CD14-positive monocyte (primary cell): ENCODE results near the gene NOP16. TPM values are rescaled to one million over a fixed set of nuclear protein-coding genes. Genes with fewer than 3 reads are reported as not detected.

Experiments used
- DNase-seq, 3 donors: peaks; one replicate each; pipeline ENCODE4 v3.0.0-alpha.2; 2011 to 2022
- H2AFZ ChIP-seq: 2 replicates; pipeline ENCODE4 v1.6.0; 2012; ENCODE audit warnings: mild to moderate bottlenecking, low read depth, low read length, inconsistent platforms; ENCODE audit not compliant: insufficient read depth, poor library complexity, severe bottlenecking
- H3K27ac ChIP-seq, 2 donors: 1 replicate in 1 of 2; 2 replicates in 1 of 2; pipeline ENCODE4 v1.5.1; 2012 to 2013; ENCODE audit warnings: low read length in 2 of 2, control low read depth in 1 of 2, inconsistent platforms in 1 of 2, low read depth in 1 of 2, mild to moderate bottlenecking in 1 of 2
- H3K27me3 ChIP-seq, 2 donors: one replicate each; pipeline versions ENCODE4 v1.6.0 to v1.6.1; 2011 to 2013; ENCODE audit warnings: low read length in 2 of 2; ENCODE audit not compliant: control insufficient read depth in 2 of 2, insufficient read depth in 2 of 2
- H3K36me3 ChIP-seq, 2 donors: replicated peaks in 1 of 2; 1 replicate in 1 of 2; 2 replicates in 1 of 2; pipeline versions ENCODE4 v1.5.1 to v1.6.1; 2012 to 2013; ENCODE audit warnings: low read length in 2 of 2, control low read depth in 1 of 2, inconsistent platforms in 1 of 2, mild to moderate bottlenecking in 1 of 2; ENCODE audit not compliant: insufficient read depth in 2 of 2, control insufficient read depth in 1 of 2
- H3K4me1 ChIP-seq, 2 donors: 1 replicate in 1 of 2; 2 replicates in 1 of 2; pipeline versions ENCODE4 v1.5.1 to v1.6.1; 2012 to 2013; ENCODE audit warnings: low read length in 2 of 2, control low read depth in 1 of 2, inconsistent platforms in 1 of 2, mild to moderate bottlenecking in 1 of 2, moderate library complexity in 1 of 2; ENCODE audit not compliant: insufficient read depth in 2 of 2, control insufficient read depth in 1 of 2
- H3K4me2 ChIP-seq: replicated peaks from 2 replicates; pipeline ENCODE3; 2012; ENCODE audit warnings: low read length, moderate library complexity, mild to moderate bottlenecking; ENCODE audit not compliant: poor library complexity, severe bottlenecking; ENCODE audit errors: extremely low read depth
- H3K4me3 ChIP-seq, 3 experiments: fragments of 200-600 bp in 1 of 3; sonication (generic) in 1 of 3; replicated peaks in 1 of 3; 1 replicate in 2 of 3; 2 replicates in 1 of 3; pipeline ENCODE4 v1.5.1; 2011 to 2013; ENCODE audit warnings: low read length in 3 of 3, mild to moderate bottlenecking in 3 of 3, control low read depth in 2 of 3, low read depth in 2 of 3, inconsistent platforms in 1 of 3, moderate library complexity in 1 of 3
- H3K79me2 ChIP-seq: 2 replicates; pipeline ENCODE4 v1.6.0; 2012; ENCODE audit warnings: mild to moderate bottlenecking, control low read depth, inconsistent platforms, low read length, moderate library complexity; ENCODE audit not compliant: insufficient read depth
- H3K9ac ChIP-seq: 2 replicates; pipeline ENCODE4 v1.6.0; 2017; ENCODE audit warnings: low read length, mild to moderate bottlenecking; ENCODE audit not compliant: insufficient read depth, poor library complexity, severe bottlenecking
- H3K9me3 ChIP-seq, 2 donors: replicated peaks in 1 of 2; 1 replicate in 1 of 2; 2 replicates in 1 of 2; pipeline versions ENCODE4 v1.5.1 to v1.6.1; 2012 to 2013; ENCODE audit warnings: low read length in 2 of 2, control low read depth in 1 of 2; ENCODE audit not compliant: control insufficient read depth in 1 of 2, insufficient read depth in 1 of 2
- H4K20me1 ChIP-seq: 2 replicates; pipeline ENCODE4 v1.6.0; 2012; ENCODE audit warnings: mild to moderate bottlenecking, low read length, control low read depth, moderate library complexity; ENCODE audit not compliant: insufficient read depth
- H3K27ac Mint-ChIP-seq, 7 donors: one replicate each; pipeline ENCODE4 v1.8.0; 2020; ENCODE audit warnings: mild to moderate bottlenecking in 7 of 7, mixed read lengths in 7 of 7, moderate library complexity in 6 of 7, inconsistent platforms in 2 of 7
- H3K27me3 Mint-ChIP-seq, 3 donors: one replicate each; pipeline ENCODE4 v1.8.0; 2021 to 2022; ENCODE audit warnings: low read depth in 3 of 3, mild to moderate bottlenecking in 3 of 3, mixed read lengths in 3 of 3, moderate library complexity in 3 of 3, inconsistent platforms in 1 of 3
- H3K36me3 Mint-ChIP-seq, 2 donors: one replicate each; pipeline ENCODE4 v1.8.0; 2020; ENCODE audit warnings: mixed read lengths in 2 of 2, inconsistent platforms in 1 of 2, mild to moderate bottlenecking in 1 of 2
- H3K4me1 Mint-ChIP-seq: one replicate; pipeline ENCODE4 v1.8.0; 2020; ENCODE audit warnings: mild to moderate bottlenecking, mixed read lengths
- H3K4me3 Mint-ChIP-seq, 2 donors: one replicate each; pipeline ENCODE4 v1.8.0; 2020; ENCODE audit warnings: mild to moderate bottlenecking in 2 of 2, mixed read lengths in 2 of 2, moderate library complexity in 1 of 2
- H3K9me3 Mint-ChIP-seq, 7 donors: one replicate each; pipeline ENCODE4 v1.8.0; 2020 to 2022; ENCODE audit warnings: mixed read lengths in 7 of 7, mild to moderate bottlenecking in 6 of 7, moderate library complexity in 6 of 7, inconsistent platforms in 2 of 7
- WGBS: methylation state at CpG from one replicate; pipeline ENCODE4 v1.1.5; 2013; ENCODE audit warnings: missing lambda C conversion rate; ENCODE audit not compliant: insufficient coverage; 5-methylcytosine and 5-hydroxymethylcytosine counted together
- intact Hi-C, 2 donors: fragments of 100-400 bp; cut with micrococcal nuclease; formaldehyde crosslinking; loops; one replicate each; pipeline versions ENCODE4 v1.15.0 to v1.15.1; 2023
- polyA plus RNA-seq, 3 donors: library from polyadenylated mRNA; depleted of rRNA in 1 of 3; unstranded in 2 of 3; stranded (reverse) in 1 of 3; fragments of 300-500 nt in 2 of 3; fragments of >200 nt in 1 of 3; fragmentation: Illumina TruSeq in 2 of 3; gene quantifications; 1 replicate in 2 of 3; 2 replicates in 1 of 3; pipeline ENCODE4 v1.2.3, GENCODE V29; 2012 to 2021
- TF ChIP-seq, protein P1 (sequence below): fragments of 200-600 bp; IDR thresholded peaks from one replicate; pipeline ENCODE4 v1.8.0; 2022; ENCODE audit warnings: antibody characterized with exemption, mild to moderate bottlenecking

NOP16 gene
- polyA plus RNA-seq, 3 donors, result 17.2 to 23.4 (median 17.6) TPM

DNA sequence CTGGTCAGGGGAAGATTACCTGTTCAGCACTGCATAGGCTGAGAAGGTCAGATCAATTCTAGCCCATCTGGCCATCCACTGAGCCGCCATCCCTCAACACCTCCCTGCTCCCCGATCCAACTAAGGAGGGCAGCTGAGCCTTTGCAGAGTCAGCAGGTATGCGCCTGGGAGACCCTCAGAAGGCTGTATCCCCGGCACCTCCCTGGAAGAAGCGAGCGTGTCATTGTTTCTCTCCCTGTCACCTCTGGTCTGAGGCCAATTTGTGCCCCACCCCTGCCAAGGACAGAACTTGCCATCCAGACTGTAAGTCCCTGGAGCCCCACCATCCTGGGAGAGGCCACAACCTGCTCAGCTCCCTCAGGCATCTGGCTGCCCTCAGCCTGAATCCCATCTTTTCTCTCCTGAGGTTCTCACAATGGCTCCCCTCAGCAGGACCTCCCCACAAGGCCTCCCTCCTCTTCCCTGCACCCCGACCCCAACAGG, 25.4 kb upstream of the NOP16 start:
- no peak overlapping the region for H3K4me3 Mint-ChIP-seq
- H3K4me2 ChIP-seq, result no peak overlapping the region
- H3K27ac Mint-ChIP-seq, result peak overlapping the region in 1 of 7 donors; percentile 10
- peaks cover 25 to 34% of the 10 kb centered on the region in 2 donors for H3K36me3 Mint-ChIP-seq
- H3K27ac ChIP-seq, result no peak overlapping the region
- peaks cover 36% of the 10 kb centered on the region for H3K79me2 ChIP-seq
- no peak for DNase-seq
- peaks cover 14 to 26% of the 10 kb centered on the region in 2 donors for H3K36me3 ChIP-seq
- H3K4me1 ChIP-seq, result peaks cover 16 to 23% of the 10 kb centered on the region in 2 donors
- H4K20me1 ChIP-seq, result peaks cover 24% of the 10 kb centered on the region
- peaks cover 0 to 4% (median 2%) of the 10 kb centered on the region in 3 donors for H3K27me3 Mint-ChIP-seq
- 100% methylated on average over 6 of the region's 7 CpGs for WGBS
- TF ChIP-seq, protein P1, sequence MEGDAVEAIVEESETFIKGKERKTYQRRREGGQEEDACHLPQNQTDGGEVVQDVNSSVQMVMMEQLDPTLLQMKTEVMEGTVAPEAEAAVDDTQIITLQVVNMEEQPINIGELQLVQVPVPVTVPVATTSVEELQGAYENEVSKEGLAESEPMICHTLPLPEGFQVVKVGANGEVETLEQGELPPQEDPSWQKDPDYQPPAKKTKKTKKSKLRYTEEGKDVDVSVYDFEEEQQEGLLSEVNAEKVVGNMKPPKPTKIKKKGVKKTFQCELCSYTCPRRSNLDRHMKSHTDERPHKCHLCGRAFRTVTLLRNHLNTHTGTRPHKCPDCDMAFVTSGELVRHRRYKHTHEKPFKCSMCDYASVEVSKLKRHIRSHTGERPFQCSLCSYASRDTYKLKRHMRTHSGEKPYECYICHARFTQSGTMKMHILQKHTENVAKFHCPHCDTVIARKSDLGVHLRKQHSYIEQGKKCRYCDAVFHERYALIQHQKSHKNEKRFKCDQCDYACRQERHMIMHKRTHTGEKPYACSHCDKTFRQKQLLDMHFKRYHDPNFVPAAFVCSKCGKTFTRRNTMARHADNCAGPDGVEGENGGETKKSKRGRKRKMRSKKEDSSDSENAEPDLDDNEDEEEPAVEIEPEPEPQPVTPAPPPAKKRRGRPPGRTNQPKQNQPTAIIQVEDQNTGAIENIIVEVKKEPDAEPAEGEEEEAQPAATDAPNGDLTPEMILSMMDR, result no peak
- peaks cover 48% of the 10 kb centered on the region for H3K4me1 Mint-ChIP-seq
- H3K9me3 Mint-ChIP-seq, result no peaks in the 10 kb centered on the region
- no peak overlapping the region for H2AFZ ChIP-seq
- intact Hi-C loops, result loop anchor here (10.0 kb wide), 2 partner anchors 121 to 1721 kb away; partner anchors contain the start of genes RMND5B (in 1 of the 2) and RNF44 (in 1 of the 2)
- no peaks in the 10 kb centered on the region for H3K27me3 ChIP-seq
- no peak overlapping the region for H3K4me3 ChIP-seq
- no peaks in the 10 kb centered on the region for H3K9me3 ChIP-seq
- no peak overlapping the region for H3K9ac ChIP-seq

- peaks cover 0 to 4% (median 0%) of the 10 kb centered on the region in 3 donors for H3K27me3 Mint-ChIP-seq
- peak overlapping the region in 3 of 7 donors; percentile 5 to 80 (median 26) for H3K27ac Mint-ChIP-seq
- H3K4me1 Mint-ChIP-seq, result peaks cover 48% of the 10 kb centered on the region
- whole genome bisulfite sequencing, result 100% methylated on average over 2 of the region's 2 CpGs
- Histone ChIP-seq H3K27me3 (no peaks in the 10 kb centered on the region), H3K79me2 (peaks cover 36% of the 10 kb centered on the region), H3K4me3 (no peak overlapping the region), H3K4me1 (peaks cover 16 to 23% of the 10 kb centered on the region in 2 donors), H3K9ac (peak overlapping the region; percentile 21), H3K27ac (no peak overlapping the region), H3K9me3 (no peaks in the 10 kb centered on the region), H2AFZ (no peak overlapping the region), H3K4me2 (no peak overlapping the region), H4K20me1 (peaks cover 24% of the 10 kb centered on the region), H3K36me3 (peaks cover 17 to 31% of the 10 kb centered on the region in 2 donors)
- DNase-seq, result no peak
- H3K9me3 Mint-ChIP-seq, result no peaks in the 10 kb centered on the region
- intact Hi-C loops, result loop anchor here (10.0 kb wide), 2 partner anchors 122 to 1722 kb away; partner anchors contain the start of genes RMND5B (in 1 of the 2) and RNF44 (in 1 of the 2)
- H3K4me3 Mint-ChIP-seq, result no peak overlapping the region
- H3K36me3 Mint-ChIP-seq, result peaks cover 30 to 39% of the 10 kb centered on the region in 2 donors
- TF ChIP-seq, protein P1, result no peak
These were observed 24.8 kb upstream of the NOP16 start for GRCh38 chr5:176413255-176413565.
